ENCODE data around the gene MAN1C1.
"Not testable (repeated sequence)": the region's sequence is repeated elsewhere in the genome, so short reads cannot be mapped to it uniquely, and the experiment has no call there.

The MAN1C1 gene

DNA sequence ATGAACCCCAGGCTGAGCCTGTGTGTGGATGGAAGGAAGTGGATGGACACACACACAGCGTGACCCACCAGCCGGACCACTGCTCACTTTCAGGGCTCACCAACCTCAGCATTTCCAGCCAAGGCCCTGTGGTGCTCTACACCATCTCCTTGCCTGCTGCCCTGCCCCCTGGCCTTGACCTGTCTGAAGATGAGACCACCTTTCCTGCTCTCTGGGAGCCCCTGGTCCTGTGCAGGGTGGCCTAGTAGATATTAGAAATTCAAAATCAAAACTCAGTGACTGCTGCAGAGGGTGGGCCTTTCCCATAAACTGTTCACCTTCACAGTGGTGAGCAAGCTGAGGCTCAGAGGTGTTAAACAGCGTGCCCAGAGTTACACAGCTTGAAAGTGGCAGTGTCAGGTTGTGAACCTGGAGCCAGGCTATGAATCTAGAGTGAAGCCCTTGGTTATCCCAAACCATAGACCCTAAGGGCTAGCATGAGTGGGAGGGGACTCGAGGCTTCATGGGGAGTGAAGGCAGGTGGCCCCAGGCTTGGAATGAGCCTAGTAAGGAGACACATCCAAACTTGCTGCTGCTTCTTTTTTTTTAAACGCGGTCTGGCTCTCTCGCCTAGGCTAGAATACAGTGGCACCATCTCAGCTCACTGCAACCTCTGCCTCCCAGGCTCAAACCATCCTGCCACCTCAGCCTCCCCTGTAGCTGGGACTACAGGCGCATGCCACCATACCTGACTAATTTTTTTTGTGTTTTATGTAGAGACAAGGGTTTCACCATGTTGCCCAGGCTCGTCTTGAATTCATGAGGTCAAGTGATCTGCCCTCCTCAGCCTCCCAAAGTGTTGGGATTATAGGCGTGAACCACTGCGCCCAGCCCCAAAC is 41.5 kb downstream of the MAN1C1 start:
- DNase-seq: no peak

DNA sequence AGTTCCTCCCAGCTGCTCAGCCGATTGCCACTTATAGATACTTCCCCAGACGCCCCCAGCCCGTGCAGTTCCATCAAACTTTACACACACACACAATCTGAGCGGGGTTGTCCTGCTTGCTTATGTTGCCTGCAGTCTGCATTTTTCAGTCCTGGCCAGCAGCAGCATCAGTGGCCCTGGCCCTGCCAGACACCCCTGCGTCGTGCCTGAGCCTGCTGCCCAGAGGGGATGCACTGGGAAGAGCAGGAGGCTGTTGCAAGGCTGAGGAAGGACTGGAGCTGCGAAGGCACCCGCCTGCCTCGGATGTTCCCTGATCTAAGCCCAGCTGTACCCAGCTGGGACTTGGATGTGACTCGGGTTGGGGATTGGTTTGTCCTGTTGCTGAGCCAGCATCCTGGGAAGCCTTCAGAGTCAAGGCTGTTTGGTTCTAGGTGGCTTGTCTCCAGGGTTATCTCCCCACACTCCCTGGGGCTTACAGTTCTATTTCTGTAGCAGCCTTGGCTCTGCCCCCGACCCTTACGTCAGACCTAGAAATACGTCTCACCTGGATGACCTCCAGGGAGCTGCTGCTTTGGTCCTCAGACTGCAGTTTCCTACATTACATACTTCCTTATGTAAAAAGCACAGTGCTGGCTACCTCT is 42.3 kb downstream of the MAN1C1 start:
- peak in 1 of 2 experiments; percentile 41 for DNase-seq

DNA sequence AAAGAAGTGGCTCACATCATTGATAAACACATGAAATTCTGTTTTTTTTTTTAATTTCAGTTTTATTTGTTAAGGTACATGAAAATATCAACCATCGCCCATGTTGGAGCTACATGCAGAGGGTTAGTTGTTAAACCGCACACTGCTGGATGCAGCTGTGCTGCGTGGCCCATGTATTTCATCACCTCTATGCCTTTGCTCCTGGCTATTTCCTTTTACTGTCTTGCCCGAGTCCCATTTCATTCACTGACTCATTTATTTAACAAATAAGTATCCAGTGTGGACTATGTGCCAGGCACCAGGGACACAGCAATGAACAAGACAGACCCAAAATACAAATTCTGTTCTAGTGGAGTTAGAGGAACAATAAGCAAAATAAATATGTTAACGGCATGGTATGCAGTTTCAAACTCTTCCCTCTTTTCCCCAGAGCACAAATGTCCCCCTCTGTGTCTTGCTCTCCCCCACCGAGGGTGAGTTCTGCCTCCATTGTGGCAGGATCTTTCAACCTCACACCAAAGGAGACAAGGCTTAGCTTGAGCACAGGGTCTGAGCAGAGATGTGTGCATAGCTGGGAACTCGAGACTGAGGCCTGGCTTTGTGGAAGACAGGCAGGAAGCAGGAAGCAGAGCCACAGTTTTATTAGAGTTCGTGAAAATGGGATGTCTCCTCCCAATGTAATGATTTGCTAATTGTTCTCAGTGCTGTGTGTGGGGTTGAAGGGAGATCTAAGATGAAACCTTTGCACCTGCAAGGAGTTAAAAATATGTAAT is 44.6 kb downstream of the MAN1C1 start:
- no peak for DNase-seq

DNA sequence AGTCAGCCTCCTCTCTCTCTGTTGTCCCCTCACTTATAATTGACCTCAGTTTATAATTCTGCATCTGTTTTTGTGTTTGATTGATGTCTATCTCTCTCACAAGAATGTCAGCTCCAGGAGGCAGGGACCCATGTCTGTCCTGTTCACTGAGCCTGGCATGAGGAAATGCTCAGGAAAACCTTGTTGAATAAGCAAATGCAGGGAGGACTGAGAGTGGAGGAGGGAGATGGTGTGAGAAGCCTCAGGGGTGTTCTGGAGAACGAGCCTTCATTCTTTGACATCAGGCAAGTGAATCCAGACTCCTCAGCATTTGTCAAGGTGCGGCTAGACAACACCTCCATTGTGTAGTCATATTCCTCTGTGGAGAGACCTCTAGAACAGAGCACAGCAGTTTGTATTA is 45.5 kb downstream of the MAN1C1 start:
- no peak for DNase-seq

DNA sequence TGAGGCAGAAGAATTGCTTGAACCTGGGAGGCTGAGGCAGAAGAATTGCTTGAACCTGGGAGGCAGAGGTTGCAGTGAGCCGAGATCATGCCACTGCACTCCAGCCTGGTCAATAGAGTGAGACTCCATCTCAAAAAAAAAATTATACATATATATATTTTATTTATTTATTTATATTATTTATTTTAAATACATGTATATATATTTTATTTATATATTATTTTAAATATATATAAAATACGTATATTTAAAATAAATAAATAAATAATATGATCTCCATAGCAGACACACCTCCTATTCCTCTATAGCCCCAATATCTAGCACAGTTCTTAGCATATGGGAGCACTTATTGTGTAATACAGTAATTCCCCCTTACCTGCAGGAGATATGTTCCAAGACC is 46.4 kb downstream of the MAN1C1 start:
- DNase-seq: not testable (repeated sequence)

DNA sequence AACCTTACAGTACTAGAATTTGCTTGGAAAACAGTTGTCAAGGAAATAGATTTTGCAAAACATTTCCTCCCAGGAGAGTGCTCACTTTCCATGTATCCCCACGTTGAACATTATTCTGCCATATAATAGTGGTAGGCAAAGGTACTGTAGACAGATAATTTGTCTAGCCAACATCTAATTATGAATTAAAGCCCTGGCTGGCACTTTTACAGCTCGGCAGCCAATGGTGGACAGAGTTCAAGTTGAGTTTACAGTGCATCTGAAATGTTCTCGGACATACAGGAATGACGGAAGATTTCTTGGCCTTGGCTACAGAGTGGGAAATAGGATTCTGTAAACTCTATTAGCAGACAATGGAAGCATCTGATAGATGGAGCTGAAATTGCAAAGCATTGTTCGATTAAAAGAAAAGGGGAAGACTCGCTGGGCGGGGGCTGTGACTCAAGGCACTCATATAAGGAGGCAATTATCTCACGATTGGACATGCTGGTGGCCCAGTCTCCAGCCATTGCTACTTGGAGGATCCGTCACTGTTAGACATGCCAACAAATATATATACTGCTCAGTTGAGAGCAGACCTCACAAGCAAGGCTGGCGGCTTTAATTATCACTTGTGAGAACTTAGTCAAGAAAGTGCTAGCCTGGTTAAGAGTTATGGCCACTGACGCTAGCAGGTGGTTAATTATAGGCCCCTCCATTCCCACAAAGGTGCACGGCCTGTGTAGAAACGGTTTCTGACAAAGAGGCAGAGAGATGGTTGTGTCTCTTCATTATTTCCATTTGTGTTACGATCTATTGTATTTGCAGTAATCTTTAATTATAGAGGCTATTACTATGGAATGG is 48.0 kb downstream of the MAN1C1 start:
- DNase-seq: no peak

DNA sequence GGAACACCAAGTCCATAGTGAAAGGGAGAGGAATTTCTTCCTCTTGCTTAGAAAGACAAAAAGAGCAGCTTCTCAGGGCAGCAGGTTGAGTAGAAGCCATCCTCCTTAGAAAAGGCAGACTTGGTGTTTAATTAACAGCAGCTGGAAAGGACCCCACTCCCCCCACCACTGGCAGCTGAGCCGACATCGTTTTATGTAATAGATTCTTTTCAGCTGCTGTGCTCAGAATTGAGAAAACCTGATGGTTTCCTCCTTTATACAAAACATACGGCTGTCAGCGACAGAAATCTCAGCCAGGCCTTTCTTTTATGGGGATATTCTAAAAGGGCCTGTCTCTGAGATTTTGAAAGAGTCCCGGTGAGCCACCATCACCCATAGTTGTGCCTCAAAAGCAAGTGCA is 49.9 kb downstream of the MAN1C1 start:
- no peak for DNase-seq

DNA sequence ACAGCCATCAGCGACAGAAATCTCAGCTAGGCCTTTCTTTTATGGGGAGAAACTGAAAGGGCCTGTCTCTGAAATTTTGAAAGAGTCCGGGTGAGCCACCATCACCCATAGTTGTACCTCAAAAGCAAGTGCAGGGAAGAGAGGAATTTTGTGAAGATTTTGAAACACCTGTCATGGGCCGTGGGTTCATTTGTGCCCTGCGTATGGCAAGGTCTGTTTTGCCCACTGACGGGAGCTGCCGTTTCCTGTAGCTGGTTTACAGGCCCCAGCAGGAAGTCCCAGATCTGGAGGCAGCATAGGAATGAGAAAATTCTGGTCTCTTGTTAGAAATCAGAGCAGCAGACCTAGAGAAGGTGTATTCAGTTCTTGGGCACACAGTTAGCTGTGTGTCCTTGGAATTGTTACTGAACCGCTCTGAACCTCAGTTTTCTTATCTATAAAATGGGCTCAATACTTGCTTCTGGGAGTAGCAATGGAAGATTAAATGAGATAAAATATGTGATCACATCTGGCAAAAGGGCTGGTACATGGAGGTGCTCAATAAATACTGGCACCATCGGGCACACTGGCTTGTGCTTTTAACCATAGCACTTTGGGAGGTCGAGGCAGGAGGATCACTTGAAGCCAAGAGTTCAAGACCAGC is 52.5 kb downstream of the MAN1C1 start:
- no peak for DNase-seq

DNA sequence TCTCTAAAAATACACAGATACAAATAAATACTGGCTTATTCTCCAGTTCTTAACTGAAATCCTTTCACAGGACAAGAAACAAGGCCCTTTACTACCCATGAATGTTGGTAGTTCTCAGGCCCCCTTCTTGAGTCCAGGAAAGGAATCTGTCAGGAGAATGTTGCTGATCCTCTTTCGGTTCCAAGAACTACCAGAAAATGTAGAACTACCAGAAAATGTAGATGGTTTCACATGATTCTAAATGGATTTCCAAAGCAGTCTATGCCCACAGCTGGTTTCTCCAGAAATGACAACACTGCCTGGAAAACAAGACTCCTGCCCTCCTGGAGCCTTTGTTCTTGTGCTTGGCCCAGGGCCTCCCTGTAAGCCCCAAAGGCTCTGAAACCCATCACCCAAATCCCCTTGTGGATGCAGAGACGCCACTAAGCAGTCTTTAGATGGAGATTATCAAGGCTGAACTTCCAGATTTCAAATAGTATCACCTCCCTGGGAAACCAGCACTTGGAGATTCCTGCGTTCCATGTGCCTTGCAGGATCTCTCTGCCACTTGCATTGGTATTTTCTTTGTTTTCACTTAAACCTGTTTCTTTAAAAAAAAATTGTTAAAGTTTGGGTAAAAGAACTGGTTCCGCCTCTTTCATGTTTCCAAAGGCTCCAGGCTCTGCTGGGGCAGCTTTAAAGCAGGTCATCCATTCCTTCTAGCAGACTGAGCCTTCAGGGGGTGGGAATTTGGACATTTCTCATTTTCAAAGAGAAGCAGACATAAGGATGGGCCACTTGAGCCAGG is 53.4 kb downstream of the MAN1C1 start:
- no peak for DNase-seq

DNA sequence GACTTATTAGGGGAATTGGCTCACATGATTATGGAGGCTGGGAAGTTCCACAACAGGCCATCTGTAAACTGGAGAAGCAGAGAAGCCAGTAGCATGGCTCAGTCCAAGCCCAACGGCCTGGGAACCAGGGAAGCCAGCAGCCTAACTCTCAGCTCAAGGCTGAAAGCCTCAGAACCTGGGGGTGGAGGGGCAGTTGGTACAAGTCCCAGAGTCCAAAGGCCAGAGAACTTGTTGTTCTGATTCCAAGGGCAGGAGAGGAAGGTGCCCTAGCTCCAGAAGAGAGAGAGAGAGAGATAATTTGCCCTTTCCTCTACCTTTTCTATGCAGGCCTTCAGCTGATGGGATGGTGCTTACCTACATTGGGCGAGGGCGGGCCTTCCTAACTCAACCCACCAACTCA is 55.3 kb downstream of the MAN1C1 start:
- DNase-seq: no peak

DNA sequence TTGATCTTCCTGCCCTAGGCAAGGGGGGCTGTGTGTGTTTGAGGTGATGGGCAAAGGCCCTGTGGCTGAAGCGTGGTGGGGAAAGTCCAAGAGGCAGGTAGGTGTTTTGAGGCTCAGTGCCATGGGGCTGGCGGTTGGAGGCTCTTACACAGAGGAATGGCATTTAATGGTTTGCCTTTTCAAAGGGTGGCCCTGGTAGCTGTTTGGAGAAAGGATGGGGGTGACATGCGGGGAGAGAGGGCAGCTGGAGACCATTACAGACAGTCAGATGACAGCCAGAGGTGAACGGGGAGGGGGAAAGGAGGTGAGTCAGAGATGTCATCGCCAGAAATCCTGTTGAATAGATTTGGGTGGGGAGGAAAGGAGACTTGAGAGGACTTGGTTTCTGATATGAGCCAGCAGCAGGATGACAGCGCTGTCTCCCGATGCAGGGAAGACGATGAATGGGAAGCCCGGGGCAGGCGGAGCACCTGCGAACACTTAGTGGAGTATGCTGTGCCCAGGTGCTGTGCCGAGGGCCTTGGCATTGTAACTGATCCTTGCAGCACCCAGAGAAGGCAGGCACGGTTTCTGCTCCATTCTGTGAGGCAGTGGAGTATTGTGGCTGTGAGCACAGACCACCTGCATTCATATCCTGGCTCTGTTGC is 56.3 kb downstream of the MAN1C1 start:
- no peak for DNase-seq

DNA sequence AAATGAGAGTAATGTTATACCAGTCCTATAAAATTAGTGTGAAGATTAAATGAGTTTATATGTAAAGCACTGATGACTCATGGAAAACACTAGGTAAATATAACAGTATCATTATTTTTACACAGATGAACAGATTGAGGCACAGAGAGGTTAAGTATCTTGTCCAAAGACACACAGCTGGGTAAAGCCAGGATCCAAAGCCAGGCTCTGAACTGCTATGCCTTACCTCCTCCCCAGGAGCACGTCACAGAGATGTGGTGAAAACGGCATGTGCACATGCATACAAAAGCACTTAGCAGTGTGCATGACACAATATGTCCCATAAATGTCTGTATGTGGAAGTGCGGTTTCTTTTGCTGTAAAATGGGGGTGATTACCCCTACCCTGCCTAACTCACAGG is 56.9 kb downstream of the MAN1C1 start:
- no peak for DNase-seq

DNA sequence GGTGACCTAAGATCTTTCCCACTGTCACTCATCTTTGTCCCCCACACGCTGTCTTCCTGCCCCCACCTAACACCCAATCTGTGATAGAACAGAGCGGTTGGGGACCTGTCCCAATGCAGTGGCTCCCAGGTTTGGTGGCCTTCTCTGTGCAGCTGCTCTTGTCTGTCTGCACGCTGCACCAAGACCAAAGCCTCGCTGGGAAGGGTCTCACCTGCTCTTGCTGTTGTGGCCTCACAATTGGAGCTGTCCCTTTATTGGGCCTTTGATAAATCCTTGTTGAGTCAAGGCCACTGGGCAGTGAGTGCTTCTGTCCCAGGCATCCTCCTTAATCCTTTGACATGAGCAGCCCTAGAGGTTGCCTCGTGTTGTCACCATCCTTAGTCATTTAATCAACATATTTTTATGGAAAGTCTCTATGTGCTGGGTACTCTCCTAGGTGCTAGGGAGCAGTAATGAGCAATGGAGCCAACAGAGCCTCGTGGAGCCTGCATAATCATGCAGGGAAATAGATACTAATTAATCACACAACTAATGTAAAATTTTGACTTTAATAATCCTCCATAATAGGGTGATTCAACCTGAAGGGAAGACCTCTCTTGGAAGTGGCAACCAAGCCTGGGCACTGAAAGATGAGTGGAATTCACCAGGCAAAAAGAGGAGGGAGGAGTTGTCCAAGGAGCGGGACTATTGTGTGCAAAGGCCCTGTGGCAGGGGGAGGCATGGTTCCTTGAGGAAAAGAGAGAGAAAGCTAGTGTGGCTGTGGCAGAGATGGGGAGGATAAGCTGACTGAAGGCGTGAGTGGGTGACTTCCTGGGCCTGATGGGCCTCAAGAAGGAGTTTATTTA is 57.6 kb downstream of the MAN1C1 start:
- DNase-seq: no peak

DNA sequence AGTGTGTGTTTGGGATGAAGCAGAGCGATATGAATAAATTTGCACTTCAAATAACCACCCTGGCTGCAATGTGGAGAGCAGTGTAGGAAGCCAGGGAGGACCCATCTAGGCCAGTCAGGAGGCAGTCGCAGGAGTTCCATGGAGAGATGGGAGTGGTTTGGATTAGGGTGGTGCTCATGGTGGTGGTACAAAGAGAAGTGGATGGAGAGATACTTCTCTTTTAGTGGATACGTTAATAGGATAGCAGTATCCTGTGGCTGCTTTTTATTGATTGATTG is 58.2 kb downstream of the MAN1C1 start:
- DNase-seq: no peak

DNA sequence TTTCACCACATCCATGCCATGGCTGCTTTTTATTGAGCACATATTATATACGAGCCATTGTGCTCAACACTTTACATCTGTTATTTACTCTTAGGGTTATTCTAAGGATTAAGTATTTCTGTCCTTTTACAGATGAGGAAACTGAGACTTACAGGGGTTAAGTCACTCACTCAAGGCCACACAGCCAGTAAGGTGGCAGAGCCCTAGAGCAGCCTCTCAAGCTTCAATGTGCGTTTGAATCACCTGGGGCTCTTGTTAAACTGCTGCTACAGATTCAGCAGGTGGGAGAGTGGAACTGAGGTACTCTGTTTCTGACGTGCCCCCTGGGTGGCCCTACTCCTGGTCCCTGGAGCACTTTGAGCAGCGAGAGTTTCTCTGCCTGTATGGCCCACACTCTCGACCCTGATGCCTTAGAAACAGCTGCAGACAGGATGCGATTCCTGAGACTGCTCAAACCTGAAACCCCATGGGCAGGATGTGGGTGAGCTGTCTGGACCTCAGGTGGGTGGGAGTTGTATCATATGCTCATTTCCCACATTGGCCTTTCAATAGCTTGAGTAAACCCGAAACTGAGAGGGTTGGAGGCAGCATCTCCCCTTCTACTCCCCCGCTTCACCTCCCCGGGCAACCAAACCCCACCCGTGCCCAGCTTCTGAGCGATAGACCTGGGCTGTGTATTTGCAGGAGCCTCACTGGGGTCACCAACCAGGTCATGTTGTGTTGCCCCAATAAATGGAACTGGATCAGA is 59.3 kb downstream of the MAN1C1 start:
- no peak for DNase-seq

DNA sequence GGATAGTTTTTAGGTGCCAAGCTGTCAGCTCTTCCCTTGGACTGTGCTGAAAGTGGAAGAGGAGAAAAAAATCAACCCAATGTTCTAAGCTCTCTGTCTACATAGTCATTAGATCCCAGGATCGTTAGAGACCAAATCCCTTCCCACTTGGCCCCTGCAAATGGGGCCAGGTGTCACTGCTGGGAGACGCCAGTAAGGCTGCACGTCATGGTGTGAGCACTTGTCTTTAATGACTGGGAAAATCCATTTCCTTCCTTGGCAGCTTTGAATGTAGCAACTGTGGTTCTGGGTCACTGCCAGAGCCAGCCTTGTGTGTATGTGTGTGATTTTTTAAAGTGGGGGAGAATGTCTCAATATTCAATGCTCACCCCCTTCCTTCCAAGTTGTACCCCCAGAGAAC is 59.9 kb downstream of the MAN1C1 start:
- DNase-seq: peak; percentile 56 to 61

DNA sequence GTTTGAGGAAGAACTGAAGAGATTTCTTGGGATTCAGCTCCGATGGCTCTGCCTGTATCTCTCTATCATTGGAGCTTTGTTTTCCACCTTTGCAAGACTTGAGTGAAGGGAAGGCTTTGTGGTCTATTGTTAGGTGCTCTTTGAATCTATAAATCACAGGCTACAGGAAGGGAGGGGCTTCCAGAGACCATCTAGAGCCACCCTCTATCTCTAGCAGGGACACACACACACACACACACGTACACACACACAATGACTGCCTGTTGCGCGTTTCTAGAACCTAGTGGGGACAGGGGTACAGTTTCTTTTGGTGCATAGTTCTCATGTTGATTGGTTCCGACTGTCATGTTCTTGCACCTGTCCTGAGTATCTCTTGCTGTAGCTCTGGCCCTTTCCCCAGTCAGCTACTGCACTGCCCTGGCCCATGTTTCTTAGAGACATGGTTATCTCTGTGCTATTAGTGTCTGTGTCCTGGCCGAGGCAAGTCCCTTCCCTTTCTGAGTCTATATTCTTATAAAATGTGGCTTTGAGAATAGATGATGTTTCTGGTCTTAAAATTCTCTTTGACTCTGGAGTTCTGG is 60.7 kb downstream of the MAN1C1 start:
- DNase-seq: no peak

DNA sequence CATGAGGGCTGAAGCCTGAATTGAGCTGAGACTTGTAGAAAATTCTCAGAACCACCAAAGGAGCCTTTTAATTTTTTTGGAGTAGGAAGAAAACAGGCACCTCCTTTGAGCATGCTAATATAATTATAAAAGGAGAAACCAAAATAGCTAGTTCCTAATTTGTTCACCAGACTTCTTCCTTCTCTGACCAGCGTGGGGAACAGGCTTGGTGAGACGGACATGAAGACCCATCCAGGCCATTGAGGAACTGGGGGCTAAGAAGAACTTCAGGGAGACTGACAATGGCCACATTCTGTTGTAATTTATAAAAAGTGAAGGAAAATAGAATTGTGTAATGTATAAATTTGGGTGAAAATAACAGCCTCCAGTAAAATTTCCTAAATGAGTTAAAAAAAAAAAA is 62.6 kb downstream of the MAN1C1 start:
- DNase-seq: no peak

DNA sequence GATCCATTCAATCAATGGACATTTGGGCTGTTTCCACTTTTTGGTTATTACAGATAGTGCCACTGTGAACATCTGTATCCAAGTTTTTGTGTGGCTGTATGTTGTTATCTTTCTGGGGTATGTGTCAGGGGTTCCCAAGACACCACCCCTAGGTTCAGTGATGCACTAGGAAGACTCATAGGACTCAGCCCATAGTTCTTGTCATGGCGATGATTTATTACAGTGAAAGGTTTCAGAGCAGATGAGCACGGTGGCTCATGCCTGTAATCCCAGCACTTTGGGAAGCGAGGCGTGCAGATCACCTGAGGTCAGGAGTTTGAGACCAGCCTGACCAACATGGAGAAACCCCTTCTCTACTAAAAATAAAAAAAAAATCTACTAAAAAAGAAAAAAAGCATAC is 64.1 kb downstream of the MAN1C1 start:
- no peak for DNase-seq

Measured in cerebellar nuclear complex (tissue), 1 donor.